Measurements from ENCODE around the gene RPL37A.

DNA sequence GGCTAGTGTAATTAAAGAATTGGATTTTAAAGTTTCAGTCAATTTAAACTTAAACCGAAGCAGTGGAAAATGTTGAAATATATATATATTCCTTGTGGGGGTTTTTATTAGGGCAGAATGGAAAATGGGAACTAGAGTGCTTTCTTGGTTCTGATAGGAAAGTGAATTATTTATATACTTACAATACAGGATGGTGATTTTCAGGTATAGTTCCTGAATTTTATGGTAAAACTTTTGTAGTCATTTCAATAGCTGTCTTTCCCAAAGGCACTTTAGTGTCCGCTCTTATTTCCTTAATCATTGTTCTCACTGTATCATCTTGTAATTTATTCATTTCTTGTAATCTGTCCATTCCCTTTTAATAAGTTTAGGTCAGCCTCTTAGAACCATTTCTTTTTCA is 1.9 kb downstream of the RPL37A start:
- TF ChIP-seq GATA3 (IDR thresholded peaks at IDR 0.05; ENCODE audit: low read depth, low read length) (no peak), GATA2 (IDR thresholded peaks at IDR 0.05; ENCODE audit: low read depth, low read length) (no peak)

Measured in SH-SY5Y (cell line).